GM19025 (cell line): Measurements from ENCODE around the gene OR5A1.

Source experiments
- ATAC-seq: cut with Tn5 transposase; IDR thresholded peaks from one replicate; pipeline ENCODE4 v1.9.1; 2021; ENCODE audit warnings: mild to moderate bottlenecking, low read depth, moderate library complexity; ENCODE audit not compliant: unreplicated experiment

The OR5A1 gene

GRCh38 chr11:59475176-59475575 lies 38.9 kb downstream of the OR5A1 start:
- no peak for ATAC-seq

GRCh38 chr11:59479906-59480305 lies 43.6 kb downstream of the OR5A1 start:
- ATAC-seq, result no peak

GRCh38 chr11:59480359-59480758 lies 44.1 kb downstream of the OR5A1 start:
- no peak for ATAC-seq
